ENCODE measurements around the gene SIRPA.

- TF ChIP-seq EZH2 (IDR thresholded peaks at IDR 0.05; ENCODE audit: low read length): no peak
- TF ChIP-seq, protein P1, sequence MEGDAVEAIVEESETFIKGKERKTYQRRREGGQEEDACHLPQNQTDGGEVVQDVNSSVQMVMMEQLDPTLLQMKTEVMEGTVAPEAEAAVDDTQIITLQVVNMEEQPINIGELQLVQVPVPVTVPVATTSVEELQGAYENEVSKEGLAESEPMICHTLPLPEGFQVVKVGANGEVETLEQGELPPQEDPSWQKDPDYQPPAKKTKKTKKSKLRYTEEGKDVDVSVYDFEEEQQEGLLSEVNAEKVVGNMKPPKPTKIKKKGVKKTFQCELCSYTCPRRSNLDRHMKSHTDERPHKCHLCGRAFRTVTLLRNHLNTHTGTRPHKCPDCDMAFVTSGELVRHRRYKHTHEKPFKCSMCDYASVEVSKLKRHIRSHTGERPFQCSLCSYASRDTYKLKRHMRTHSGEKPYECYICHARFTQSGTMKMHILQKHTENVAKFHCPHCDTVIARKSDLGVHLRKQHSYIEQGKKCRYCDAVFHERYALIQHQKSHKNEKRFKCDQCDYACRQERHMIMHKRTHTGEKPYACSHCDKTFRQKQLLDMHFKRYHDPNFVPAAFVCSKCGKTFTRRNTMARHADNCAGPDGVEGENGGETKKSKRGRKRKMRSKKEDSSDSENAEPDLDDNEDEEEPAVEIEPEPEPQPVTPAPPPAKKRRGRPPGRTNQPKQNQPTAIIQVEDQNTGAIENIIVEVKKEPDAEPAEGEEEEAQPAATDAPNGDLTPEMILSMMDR (optimal IDR thresholded peaks at IDR 0.05 in 1 of 3, IDR thresholded peaks at IDR 0.05 in 1 of 3, conservative IDR thresholded peaks at IDR 0.05 in 1 of 3; ENCODE audit: extremely low read depth in 1 of 3, insufficient read depth in 2 of 3, low read length in 3 of 3): peak; percentile 7 to 38 (median 19)
These were observed 16.8 kb downstream of the SIRPA start for GRCh38 chr20:1912053-1912452.
